DMS114 treated with DMSO at 0.1 percent for 48 hours (cell line): Measurements from ENCODE around the gene IRF6.

Experiments used
- DNase-seq: peaks from one replicate; lab custom pipeline; 2025; ENCODE audit not compliant: unreplicated experiment; lab: John Stamatoyannopoulos, UW

Gene IRF6

GRCh38 chr1:209736490-209737117 is 69.3 kb downstream of the IRF6 start:
- DNase-seq = no peak
